ENCODE results near the gene EIPR1. TPM values are rescaled to one million over a fixed set of nuclear protein-coding genes. Genes with fewer than 3 reads are reported as not detected.

Gene EIPR1
- total and polyA plus RNA-seq, 2 experiments from 2014 or later, result 17.4 to 46.3 TPM

GRCh38 chr2:3172265-3172935 is 205.2 kb downstream of the EIPR1 start:
- H3K79me2 ChIP-seq (replicated peaks; ENCODE audit: insufficient read depth), result no peaks in the 10 kb centered on the region
- H3K9me2 ChIP-seq (ENCODE audit: insufficient read depth), result no peaks in the 10 kb centered on the region
- no peak overlapping the region for H3K4me2 ChIP-seq
- H3K4me1 ChIP-seq (ENCODE audit: insufficient read depth), result 0 out of 2 replicates have a peak, but pooled peaks cover 5% of the 10 kb centered on the region
- H3K4me3 ChIP-seq, result no peak overlapping the region
- H3K4me1 Mint-ChIP-seq, result peaks cover 14% of the 10 kb centered on the region; the same call in 2 of the 3 replicates
- H3K27ac Mint-ChIP-seq, result no peak overlapping the region
- H3K27ac ChIP-seq (ENCODE audit: low read depth), result no peak overlapping the region
- no peaks in the 10 kb centered on the region for H3F3A ChIP-seq (replicated peaks; ENCODE audit: low read depth)
- no peak for DNase-seq (ENCODE audit: low spot score)
- no peak overlapping the region for H3K4me3 Mint-ChIP-seq
- H3K27me3 ChIP-seq (ENCODE audit: insufficient read depth), result no peaks in the 10 kb centered on the region
- H2AFZ ChIP-seq, result no peak overlapping the region
- ATAC-seq, result no peak
- H4K20me1 ChIP-seq (replicated peaks; ENCODE audit: insufficient read depth), result no peaks in the 10 kb centered on the region
- no peaks in the 10 kb centered on the region; the same call in 2 of the 3 replicates for H3K9me3 Mint-ChIP-seq
- peaks cover 7% of the 10 kb centered on the region; the same call in 1 of the 3 replicates for H3K36me3 Mint-ChIP-seq (ENCODE audit: low read depth)
- peaks cover 11% of the 10 kb centered on the region for H3K27me3 Mint-ChIP-seq (ENCODE audit: insufficient read depth, low read depth, poor library complexity)
- no peaks in the 10 kb centered on the region for H3K36me3 ChIP-seq (ENCODE audit: insufficient read depth)
- no peak for TF ChIP-seq ZNF114 (CRISPR knock-in tag; IDR thresholded peaks at IDR 0.05)
- TF ChIP-seq ZNF462 (CRISPR knock-in tag; IDR thresholded peaks at IDR 0.05), result no peak
- no peak for TF ChIP-seq STAT1 (IDR thresholded peaks at IDR 0.05; ENCODE audit: unreplicated experiment)
- TF ChIP-seq EZH2phosphoT487 (IDR thresholded peaks at IDR 0.05; ENCODE audit: unreplicated experiment), result no peak
- TF ChIP-seq CREB1 (CRISPR knock-in tag; IDR thresholded peaks at IDR 0.05; ENCODE audit: low read depth), result no peak
- TF ChIP-seq JUNB (IDR thresholded peaks at IDR 0.05; ENCODE audit: unreplicated experiment), result no peak
- no peak for TF ChIP-seq ETS1 (IDR thresholded peaks at IDR 0.05)
- no peak for TF ChIP-seq CTCF (conservative IDR thresholded peaks at IDR 0.05; ENCODE audit: low read depth in 2 of 2)
- TF ChIP-seq POLR2AphosphoS5 (IDR thresholded peaks at IDR 0.05; ENCODE audit: low read depth), result no peak
- TF ChIP-seq NANOG (IDR thresholded peaks at IDR 0.05; ENCODE audit: borderline replicate concordance), result no peak
- TF ChIP-seq ZNF331 (CRISPR knock-in tag; IDR thresholded peaks at IDR 0.05; ENCODE audit: low read depth), result no peak
- TF ChIP-seq EZH2 (IDR thresholded peaks at IDR 0.05; ENCODE audit: low read depth, unreplicated experiment), result no peak
- TF ChIP-seq REST (IDR thresholded peaks at IDR 0.05; ENCODE audit: unreplicated experiment), result no peak
